Measurements from ENCODE around the gene SLC9A5.

SLC9A5 gene

DNA sequence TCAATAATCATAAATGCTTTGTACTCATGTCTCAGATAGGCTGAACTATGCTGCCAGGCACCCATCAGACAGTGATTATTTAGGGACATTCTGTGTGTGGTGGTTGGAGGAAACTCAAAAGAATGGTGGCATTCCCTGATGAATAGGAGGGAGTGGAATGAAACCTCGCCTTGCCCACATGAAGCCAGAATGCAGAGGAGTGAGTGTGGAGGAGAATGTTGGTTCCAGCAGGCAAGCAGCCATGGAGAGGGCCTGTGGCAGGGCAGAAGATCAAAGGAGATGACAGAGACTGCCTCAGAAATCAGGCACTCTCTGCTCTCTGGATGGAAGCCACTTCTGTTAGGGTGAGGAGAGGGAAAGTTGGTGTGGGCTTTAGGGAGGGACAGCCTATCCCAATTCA, 55.2 kb downstream of the SLC9A5 start:
- Histone ChIP-seq H3K27me3 (ENCODE audit: insufficient read depth, insufficient read length) (no peaks in the 10 kb centered on the region), H3K9ac (ENCODE audit: insufficient read length, low read depth) (no peak overlapping the region), H3K4me3 (ENCODE audit: insufficient read length, low read depth) (no peak overlapping the region), H3K9me3 (ENCODE audit: insufficient read depth, low read length) (0 out of 2 replicates have a peak, but pooled peaks cover 3% of the 10 kb centered on the region), H3K4me1 (ENCODE audit: insufficient read depth, insufficient read length) (peaks cover 15% of the 10 kb centered on the region), H3K36me3 (ENCODE audit: insufficient read depth, insufficient read length, low read length) (no peaks in the 10 kb centered on the region)
- TF ChIP-seq ZNF274 (IDR thresholded peaks at IDR 0.05; ENCODE audit: low read depth, low read length) (no peak), SUZ12 (IDR thresholded peaks at IDR 0.05; ENCODE audit: extremely low read depth, insufficient read depth, insufficient read length) (no peak), YY1 (IDR thresholded peaks at IDR 0.05; ENCODE audit: insufficient read depth, insufficient read length) (no peak)
- no peak for DNase-seq (ENCODE audit: low read depth, low spot score)

DNA sequence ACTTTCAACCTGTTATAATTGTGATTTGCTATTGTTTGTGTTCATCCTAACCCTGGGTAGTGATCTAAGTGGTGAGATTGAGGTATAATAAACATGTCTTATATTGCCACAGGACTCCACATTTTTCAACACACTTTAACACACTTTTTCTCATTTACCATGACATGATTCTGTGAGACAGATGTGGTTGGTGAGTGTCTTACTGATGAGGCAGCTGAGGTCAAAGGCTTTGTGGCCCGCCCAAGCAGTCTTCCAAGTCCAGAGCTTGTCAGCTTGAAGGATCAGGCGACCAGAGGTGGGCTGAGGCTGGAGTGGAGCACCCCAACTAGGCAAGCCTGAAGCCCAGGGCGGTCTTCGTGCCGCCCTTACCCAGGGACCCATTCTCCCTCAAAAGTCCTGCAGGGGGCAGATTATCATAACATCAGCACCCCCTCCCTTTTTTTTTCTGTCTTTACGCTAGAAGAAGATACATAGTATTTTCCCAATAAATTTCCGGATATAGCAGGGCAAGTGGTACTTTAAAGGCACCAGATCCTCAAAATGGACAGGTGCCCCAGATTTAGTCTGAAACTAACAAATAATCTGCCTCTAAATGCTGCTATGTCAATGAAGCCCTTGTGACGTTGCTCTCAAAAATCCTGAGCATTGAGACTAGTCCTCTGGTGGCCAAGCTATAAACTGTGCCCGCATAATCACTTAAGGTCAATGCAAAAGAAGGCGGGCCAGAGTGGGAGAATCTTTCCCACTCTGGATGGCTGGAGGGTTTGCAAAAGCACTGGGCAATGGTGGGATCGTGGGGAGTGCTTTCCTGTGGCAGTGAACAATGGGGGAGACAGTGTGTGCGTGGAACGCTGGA, 56.7 kb downstream of the SLC9A5 start:
- no peak overlapping the region for H3K4me3 ChIP-seq (ENCODE audit: insufficient read length, low read depth)
- no peak for DNase-seq (ENCODE audit: low read depth, low spot score)
- no peaks in the 10 kb centered on the region for H3K27me3 ChIP-seq (ENCODE audit: insufficient read depth, insufficient read length)
- no peak overlapping the region for H3K9ac ChIP-seq (ENCODE audit: insufficient read length, low read depth)
- H3K9me3 ChIP-seq (ENCODE audit: insufficient read depth, low read length) = 0 out of 2 replicates have a peak, but pooled peaks cover 3% of the 10 kb centered on the region
- TF ChIP-seq YY1 (IDR thresholded peaks at IDR 0.05; ENCODE audit: insufficient read depth, insufficient read length) (no peak), SUZ12 (IDR thresholded peaks at IDR 0.05; ENCODE audit: extremely low read depth, insufficient read depth, insufficient read length) (no peak), ZNF274 (IDR thresholded peaks at IDR 0.05; ENCODE audit: low read depth, low read length) (no peak)
- H3K4me1 ChIP-seq (ENCODE audit: insufficient read depth, insufficient read length) = peaks cover 15% of the 10 kb centered on the region
- no peaks in the 10 kb centered on the region for H3K36me3 ChIP-seq (ENCODE audit: insufficient read depth, insufficient read length, low read length)

DNA sequence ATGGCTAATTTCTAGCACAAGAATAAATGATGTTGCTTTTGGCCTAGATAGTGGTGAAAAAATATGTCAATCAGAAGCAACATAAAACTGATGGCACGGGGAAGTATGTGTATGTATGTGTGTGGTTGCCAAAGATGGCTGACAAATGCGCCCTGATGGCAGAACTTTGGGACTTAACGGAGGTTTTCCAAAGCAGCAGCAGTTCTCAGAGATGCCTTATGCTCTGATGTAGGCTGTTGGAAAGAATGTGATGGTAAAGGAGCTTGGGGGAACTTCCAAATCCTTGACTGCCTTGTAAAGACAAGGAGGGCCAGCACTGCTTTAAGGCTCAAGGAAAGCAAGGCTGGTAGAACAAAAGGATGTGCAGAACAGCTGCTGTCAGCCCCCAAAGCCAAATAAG, 61.8 kb downstream of the SLC9A5 start:
- Histone ChIP-seq H3K36me3 (ENCODE audit: insufficient read depth, insufficient read length, low read length) (no peaks in the 10 kb centered on the region), H3K9me3 (ENCODE audit: insufficient read depth, low read length) (no peaks in the 10 kb centered on the region), H3K4me3 (ENCODE audit: insufficient read length, low read depth) (no peak overlapping the region), H3K27me3 (ENCODE audit: insufficient read depth, insufficient read length) (no peaks in the 10 kb centered on the region), H3K9ac (ENCODE audit: insufficient read length, low read depth) (no peak overlapping the region), H3K4me1 (ENCODE audit: insufficient read depth, insufficient read length) (no peaks in the 10 kb centered on the region)
- no peak for DNase-seq (ENCODE audit: low read depth, low spot score)
- TF ChIP-seq SUZ12 (IDR thresholded peaks at IDR 0.05; ENCODE audit: extremely low read depth, insufficient read depth, insufficient read length) = no peak
- no peak for TF ChIP-seq ZNF274 (IDR thresholded peaks at IDR 0.05; ENCODE audit: low read depth, low read length)
- no peak for TF ChIP-seq YY1 (IDR thresholded peaks at IDR 0.05; ENCODE audit: insufficient read depth, insufficient read length)

DNA sequence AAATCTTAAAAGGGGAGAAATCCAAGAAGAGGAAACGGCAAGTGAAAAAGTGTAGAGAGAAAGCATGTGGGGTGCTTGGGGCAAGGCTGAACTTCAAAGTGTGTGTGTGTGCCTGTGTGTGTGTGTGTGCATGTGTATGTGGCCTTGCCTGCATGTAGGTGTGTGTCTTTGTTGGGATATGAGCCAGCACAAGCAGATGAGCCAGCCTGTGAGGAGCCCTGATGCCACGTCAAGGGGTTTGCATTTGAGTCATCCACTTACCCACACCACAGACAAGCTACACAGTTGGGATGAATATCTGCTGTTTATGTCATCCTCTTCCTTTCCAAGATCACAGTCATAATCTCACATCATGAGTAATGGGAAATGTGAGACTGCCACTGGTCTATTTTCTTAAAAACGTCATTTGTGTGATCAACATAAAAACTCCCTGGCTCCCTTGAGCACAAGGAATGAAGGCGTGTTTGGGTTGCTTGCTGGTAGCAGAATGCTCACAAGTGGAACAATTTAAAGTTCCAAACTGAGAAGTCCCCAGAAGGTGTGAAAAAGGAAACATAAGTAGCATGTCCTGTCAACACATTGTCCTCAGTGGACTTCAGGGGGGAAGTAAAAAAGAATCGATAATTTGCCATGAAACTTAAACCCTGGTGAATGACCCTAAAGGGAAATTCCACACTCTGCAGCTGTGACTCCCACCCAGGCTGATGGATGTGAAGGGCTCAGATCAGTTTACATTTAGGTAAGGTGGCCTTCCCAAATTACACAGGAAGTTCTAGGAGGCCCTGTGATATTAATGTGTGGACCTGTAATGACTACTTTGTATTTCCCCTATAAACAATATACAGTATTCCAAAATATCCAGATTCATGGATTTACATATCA, 63.1 kb downstream of the SLC9A5 start:
- no peak overlapping the region for H3K9ac ChIP-seq (ENCODE audit: insufficient read length, low read depth)
- H3K36me3 ChIP-seq (ENCODE audit: insufficient read depth, insufficient read length, low read length) = no peaks in the 10 kb centered on the region
- no peak overlapping the region for H3K4me3 ChIP-seq (ENCODE audit: insufficient read length, low read depth)
- no peaks in the 10 kb centered on the region for H3K27me3 ChIP-seq (ENCODE audit: insufficient read depth, insufficient read length)
- no peak for DNase-seq (ENCODE audit: low read depth, low spot score)
- no peak for TF ChIP-seq ZNF274 (IDR thresholded peaks at IDR 0.05; ENCODE audit: low read depth, low read length)
- no peaks in the 10 kb centered on the region for H3K4me1 ChIP-seq (ENCODE audit: insufficient read depth, insufficient read length)
- no peaks in the 10 kb centered on the region for H3K9me3 ChIP-seq (ENCODE audit: insufficient read depth, low read length)

DNA sequence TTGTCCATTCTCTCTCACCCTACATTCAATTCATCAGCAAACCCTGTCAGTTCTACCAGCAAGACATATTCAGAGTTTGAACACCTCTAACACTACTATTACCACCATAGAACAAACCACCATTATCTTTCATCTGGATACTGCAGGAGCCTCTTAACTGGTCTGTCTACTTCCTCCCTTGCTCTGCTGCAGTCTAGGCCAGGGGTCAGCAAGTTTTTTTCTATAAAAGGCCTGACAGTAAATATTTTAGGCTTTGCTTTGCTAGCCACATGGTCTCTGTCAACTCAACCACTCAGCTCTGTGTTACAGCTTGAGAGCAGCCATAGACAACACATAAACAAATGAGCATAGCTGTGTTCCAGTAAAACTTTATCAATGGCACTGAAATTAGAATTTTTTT, 63.9 kb downstream of the SLC9A5 start:
- Histone ChIP-seq H3K36me3 (ENCODE audit: insufficient read depth, insufficient read length, low read length) (no peaks in the 10 kb centered on the region), H3K4me1 (ENCODE audit: insufficient read depth, insufficient read length) (no peaks in the 10 kb centered on the region), H3K9ac (ENCODE audit: insufficient read length, low read depth) (no peak overlapping the region), H3K27me3 (ENCODE audit: insufficient read depth, insufficient read length) (no peaks in the 10 kb centered on the region), H3K9me3 (ENCODE audit: insufficient read depth, low read length) (no peaks in the 10 kb centered on the region), H3K4me3 (ENCODE audit: insufficient read length, low read depth) (no peak overlapping the region)
- DNase-seq (ENCODE audit: low read depth, low spot score) = no peak
- TF ChIP-seq SUZ12 (IDR thresholded peaks at IDR 0.05; ENCODE audit: extremely low read depth, insufficient read depth, insufficient read length) (no peak), ZNF274 (IDR thresholded peaks at IDR 0.05; ENCODE audit: low read depth, low read length) (no peak), YY1 (IDR thresholded peaks at IDR 0.05; ENCODE audit: insufficient read depth, insufficient read length) (no peak)

DNA sequence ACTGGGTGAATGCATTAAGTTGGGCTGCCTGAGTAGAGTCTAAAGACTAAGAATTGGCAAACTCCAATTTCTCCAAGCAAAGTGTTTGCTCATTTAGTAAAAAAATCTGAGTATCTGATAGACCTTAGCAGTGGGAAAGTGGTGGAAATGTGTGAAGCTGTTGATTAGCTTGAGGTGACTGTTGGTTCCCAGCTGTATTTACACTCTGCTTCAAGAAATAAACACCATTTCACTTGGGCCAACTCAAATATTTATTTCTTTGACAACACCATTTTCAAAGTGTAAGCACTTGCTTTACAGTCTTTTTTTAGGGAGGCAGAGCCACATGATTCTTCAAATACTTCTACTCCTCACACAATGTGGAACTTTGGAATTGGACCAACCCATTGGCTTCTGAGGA, 69.1 kb downstream of the SLC9A5 start:
- Histone ChIP-seq H3K9ac (ENCODE audit: insufficient read length, low read depth) (no peak overlapping the region), H3K27me3 (ENCODE audit: insufficient read depth, insufficient read length) (no peaks in the 10 kb centered on the region), H3K4me3 (ENCODE audit: insufficient read length, low read depth) (no peak overlapping the region), H3K4me1 (ENCODE audit: insufficient read depth, insufficient read length) (no peaks in the 10 kb centered on the region), H3K36me3 (ENCODE audit: insufficient read depth, insufficient read length, low read length) (no peaks in the 10 kb centered on the region), H3K9me3 (ENCODE audit: insufficient read depth, low read length) (no peaks in the 10 kb centered on the region)
- TF ChIP-seq SUZ12 (IDR thresholded peaks at IDR 0.05; ENCODE audit: extremely low read depth, insufficient read depth, insufficient read length) (no peak), YY1 (IDR thresholded peaks at IDR 0.05; ENCODE audit: insufficient read depth, insufficient read length) (no peak), ZNF274 (IDR thresholded peaks at IDR 0.05; ENCODE audit: low read depth, low read length) (no peak)
- DNase-seq (ENCODE audit: low read depth, low spot score) = no peak
